Measurements from ENCODE around the gene PYURF.

The PYURF gene

DNA sequence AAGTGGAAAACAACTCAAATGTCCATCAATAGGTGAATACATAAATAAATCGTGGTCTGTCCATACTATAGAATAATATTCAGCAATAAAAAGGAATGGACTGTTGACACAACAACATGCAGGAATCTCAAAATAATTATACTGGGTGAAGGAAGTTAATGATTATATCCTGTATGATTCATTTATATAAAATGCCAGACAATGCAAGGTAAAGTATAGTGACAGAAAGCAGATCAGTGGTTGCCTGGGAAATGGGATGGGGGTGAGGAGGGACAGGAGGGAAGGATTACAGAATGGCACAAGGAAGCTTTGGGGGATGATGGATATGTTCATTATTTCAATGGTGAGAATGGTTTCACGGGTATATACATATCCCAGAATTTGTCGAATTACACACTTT lies 12.3 kb downstream of the PYURF start:
- DNase-seq (ENCODE audit: low spot score), result no peak

GRCh38 chr4:88503344-88503743 lies 20.2 kb downstream of the PYURF start:
- no peak for DNase-seq (ENCODE audit: low spot score)

DNA sequence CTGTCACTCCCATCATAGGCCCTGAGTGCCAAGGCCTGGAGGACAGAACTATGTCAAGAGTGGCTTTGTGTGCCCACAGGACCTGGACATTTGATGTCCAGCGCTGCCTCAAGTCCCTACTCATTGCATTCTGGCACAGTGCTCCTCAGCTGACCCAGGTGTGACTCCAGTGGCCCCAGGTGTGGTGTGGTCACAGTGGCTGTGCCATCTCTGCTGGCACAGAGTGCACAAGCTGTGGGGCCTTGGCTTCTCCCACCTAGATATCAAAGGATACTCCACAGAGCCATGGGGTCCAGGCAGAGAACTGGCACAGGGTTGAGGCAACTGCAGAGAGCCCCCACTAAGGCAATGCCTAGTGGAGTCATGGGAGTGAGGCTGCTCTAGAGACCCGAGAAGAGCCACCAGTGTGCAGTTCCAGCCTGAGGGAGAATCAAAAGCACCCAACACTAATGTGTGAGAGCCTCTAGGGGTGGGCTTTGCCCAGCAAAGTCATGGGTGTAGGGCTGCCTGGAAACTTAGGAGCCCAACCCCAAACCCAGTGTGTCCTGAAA lies 25.6 kb downstream of the PYURF start:
- no peak for DNase-seq (ENCODE audit: low spot score)

- DNase-seq (ENCODE audit: low spot score), result no peak
These were observed 34.3 kb downstream of the PYURF start for GRCh38 chr4:88489100-88489761.

- no peak for DNase-seq (ENCODE audit: low spot score)
These were observed 42.0 kb downstream of the PYURF start for GRCh38 chr4:88481537-88481936.

DNA sequence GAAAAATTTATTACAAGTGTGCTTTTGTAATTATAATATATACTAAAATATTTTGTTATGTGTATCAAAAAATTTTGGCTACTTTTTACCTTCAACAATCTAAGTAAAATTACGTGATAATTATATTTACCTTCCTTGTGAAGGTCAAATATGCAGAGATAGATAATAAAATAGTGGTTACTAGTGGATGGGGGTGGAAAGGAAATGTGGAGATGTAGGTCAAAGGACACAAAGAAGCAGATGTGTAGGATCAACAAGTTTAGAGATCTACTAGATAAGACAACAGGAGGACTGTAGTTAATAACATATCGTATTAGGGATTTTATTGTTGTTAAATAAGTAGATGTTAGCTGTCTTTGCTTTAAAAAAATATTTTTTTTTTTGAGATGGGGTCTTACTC lies 45.3 kb downstream of the PYURF start:
- no peak for DNase-seq (ENCODE audit: low spot score)

DNA sequence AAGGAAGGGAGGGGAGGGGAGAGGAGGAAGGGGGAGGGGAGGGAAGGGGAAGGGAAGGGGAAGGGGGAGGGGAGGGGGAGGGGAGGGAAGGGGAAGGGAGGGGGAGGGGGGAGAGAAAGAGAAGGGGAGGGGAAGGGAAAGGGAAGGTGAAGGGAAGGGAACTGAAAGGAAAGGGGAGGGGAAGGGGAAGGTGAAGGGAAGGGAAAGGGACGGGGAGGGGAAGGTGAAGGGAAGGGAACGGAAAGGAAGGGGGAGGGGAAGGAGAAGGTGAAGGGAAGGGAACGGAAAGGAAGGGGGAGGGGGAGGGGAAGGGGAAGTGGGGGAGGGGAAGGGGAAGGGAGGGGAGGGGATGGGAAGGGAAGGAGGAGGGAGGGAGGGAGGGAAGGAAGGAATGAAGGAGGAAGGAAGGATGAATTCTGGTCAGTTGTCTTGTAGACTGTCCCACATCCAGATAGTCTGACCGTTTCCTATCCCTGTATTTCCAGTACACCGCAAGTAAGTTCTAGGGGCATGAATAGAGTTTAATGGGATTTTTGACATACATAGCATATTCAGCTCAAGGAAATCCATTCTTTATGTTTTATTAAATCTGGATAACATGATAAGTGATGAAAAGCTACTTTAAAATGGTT lies 46.2 kb downstream of the PYURF start:
- DNase-seq (ENCODE audit: low spot score), result no peak

Data from globus pallidus (tissue), 1 donor.